ENCODE results near the gene GLI3.

GLI3 gene

GRCh38 chr7:42074076-42074475 lies 162.9 kb downstream of the GLI3 start:
- no peak for DNase-seq

DNA sequence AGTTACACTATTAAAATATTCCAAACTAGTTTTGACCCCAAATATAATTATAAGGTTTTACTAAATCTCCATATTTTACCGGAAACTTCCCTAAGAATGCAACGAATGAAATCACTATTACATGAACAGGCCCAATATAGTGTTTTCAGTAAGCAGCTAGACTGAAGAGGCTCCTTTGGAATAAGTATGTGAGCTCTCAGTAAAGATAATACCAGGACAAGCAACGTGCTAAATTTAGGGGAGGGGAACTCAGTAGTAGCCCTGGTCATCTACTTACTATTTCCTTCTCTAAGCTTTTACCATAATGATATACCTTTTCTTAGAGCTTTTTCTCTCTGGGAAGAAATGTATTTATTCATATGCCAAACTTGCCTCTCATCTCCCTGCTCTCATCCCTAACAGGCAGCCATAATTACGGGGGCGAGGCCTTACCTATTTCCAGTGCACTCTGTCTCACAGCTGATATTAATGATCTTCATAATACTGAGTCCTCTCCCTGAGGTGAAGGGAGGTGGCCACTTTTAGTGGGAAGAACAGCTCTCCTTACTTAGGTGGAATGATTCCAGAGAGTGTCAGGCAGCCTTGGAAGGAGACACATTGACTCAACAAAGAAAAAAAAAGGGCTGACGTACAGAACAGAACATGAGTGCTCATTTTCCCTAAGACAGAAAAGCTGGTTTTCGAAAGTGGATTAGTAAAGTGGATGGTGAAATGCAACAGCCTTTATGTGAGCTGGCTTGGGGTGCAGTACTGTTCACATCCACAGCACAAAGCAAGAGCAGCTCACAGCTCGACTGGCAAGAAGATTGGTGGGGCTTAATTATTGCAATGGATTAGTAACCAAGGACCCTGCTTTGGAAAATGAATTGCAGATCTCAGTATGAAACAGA lies 165.4 kb downstream of the GLI3 start:
- no peak for DNase-seq

DNA sequence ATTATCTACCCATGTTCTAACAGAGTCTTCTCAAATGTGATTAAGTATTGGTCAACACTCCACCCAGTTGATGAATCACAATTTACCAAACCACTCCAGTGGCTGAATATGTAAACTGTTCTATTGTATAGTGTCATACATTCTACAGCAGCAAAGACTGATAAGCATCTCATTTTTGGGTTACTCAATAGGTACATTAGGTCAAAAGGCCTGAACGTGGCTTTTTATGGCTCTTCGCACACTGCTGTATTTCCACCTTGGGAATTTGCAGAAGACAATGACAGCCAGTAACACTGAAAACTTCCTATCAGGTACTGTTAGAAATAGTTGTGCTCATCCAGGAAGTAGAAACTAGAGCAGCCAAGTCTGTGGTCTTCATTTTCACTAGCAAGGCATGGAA lies 166.9 kb downstream of the GLI3 start:
- DNase-seq = no peak

DNA sequence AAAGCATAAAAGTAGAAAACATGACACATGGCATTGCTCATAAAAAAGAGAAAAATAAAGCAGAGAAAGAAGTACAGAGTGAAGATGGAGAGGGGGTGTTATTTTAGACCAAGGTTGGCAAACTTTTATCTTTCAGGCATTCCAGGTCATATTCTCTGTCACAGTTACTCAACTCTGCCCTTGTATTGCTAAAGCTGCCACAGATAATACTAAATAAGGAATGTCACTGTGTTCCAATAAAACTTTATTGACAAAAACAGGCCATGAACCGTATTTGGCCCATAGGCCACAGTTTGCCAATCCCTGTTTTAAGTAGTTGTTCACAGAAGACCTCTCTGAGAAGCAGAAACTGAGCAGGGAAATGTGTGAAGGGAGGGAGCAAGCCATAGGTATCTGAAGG lies 167.4 kb downstream of the GLI3 start:
- DNase-seq = no peak

- DNase-seq = no peak
Observed at GRCh38 chr7:42068554-42069280, 168.3 kb downstream of the GLI3 start.

GRCh38 chr7:42065942-42066341 lies 171.1 kb downstream of the GLI3 start:
- DNase-seq = no peak

DNA sequence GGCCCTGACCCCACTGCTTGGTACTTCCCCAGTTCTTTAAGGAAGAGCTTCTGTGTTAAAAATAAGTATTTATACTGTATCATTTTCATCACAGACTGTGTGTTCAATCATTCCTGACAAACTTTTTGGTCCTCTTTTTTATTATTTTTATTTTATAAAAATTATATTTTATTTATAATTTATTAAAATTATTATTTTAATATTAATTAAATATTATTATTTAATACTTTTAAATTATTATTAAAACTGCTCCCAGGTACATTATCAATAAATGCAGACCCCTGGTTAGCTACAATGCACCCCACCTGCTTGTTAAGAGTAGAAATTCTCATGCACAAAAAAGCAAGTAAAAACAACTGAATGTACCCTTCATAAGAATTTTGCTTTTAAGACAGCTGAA lies 172.0 kb downstream of the GLI3 start:
- DNase-seq = no peak

- no peak for DNase-seq
Observed at GRCh38 chr7:42064534-42064933, 172.5 kb downstream of the GLI3 start.

- DNase-seq = no peak
Observed at GRCh38 chr7:42059275-42059674, 177.7 kb downstream of the GLI3 start.

DNA sequence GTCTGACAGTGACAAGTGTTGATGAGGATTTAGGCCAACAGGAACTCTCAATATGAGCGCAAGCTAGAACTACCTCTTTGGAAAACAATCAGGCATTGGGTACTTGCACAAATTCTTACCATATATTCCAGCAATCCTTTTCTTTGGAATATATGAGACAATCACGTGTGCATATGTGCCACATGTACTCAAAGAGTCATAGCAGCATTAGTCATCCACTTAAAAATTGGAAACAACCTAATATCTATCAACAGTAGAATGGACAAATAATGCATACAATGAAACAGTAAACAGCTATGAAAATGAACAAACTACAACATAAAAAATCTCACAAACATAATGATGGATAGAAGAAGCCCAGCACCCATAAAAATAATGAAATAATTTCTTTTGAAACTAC lies 179.7 kb downstream of the GLI3 start:
- DNase-seq = no peak

DNA sequence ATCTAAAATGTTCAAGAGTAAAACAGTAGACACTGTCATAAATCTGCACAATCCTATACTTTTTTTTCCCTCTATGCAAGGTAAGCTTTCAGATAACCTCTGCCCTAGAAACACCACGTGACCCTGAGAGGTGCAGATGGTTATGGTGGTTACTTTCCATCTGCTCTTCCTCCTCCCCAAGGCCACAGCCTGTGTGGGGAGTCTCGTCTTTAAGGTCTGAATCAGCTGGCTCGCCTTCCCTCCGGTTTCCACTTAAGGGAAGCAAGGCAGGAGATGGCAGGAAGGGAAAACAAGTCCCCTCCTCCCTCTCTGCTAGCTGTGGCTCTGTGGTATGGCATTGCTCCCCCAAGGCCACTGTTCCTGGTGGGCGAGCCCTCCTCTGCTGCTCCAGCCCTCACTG lies 181.8 kb downstream of the GLI3 start:
- no peak for DNase-seq

GRCh38 chr7:42053834-42054233 lies 183.2 kb downstream of the GLI3 start:
- DNase-seq = no peak

DNA sequence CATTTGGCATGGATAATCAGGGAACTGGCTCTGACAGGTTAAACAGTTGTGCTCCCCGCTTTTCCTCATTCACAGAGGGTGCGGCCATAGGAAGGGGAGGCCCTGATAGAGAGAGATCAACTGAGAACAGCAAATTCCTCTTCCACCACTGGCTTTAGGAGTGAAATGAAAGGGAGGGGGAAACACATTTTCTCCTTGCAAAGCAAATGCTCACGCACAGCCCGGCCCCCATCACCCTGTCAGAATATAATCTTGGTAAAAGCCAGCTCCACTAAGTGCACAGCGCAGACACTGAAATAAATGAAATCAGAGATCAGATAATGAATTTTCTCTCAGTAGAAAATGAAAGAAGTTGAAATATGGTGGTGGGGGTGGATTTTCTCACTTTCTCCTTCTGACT lies 187.2 kb downstream of the GLI3 start:
- DNase-seq = no peak

- DNase-seq = no peak
Observed at GRCh38 chr7:42046483-42046882, 190.5 kb downstream of the GLI3 start.

GRCh38 chr7:42045961-42046360 lies 191.0 kb downstream of the GLI3 start:
- no peak for DNase-seq

DNA sequence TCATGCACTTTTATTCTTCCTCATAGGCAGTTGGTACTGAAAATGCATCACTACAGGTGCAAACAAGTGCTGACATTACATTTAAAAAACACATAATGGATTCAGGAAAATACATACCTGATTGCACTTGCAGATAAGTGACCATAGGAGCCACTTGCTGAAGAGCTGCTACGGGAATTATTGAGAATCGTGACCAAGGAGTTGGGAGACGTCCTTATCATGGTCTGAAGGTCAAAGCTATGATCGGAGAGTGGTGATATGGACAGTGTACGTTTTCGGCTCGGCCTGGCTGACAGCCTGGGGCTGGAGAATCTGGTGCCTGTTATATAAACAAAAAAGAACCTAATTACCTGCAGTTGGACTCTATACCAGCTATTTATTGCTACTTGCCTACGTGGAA lies 197.1 kb downstream of the GLI3 start:
- DNase-seq = no peak

- DNase-seq = no peak
Observed at GRCh38 chr7:42035210-42035609, 201.8 kb downstream of the GLI3 start.

DNA sequence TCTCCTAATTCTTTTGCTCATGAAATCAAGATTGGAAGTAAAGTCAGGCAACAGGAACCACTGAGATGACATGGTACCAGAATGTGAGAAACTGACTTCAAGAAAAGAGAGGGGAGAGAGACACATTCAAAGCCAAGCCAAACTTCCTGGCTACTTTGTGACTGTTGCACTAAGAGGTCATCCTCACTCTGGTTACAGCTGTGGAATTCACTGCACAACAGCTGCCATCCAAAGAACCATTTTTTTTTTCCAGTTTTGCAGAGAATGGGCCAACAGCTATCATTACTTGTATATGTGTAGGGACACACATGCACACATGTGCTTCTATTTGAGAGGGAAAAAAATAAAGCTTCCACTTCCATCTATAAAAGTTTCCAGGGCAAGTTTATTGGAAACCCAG lies 203.5 kb downstream of the GLI3 start:
- no peak for DNase-seq

- no peak for DNase-seq
Observed at GRCh38 chr7:42029405-42029804, 207.6 kb downstream of the GLI3 start.

- no peak for DNase-seq
Observed at GRCh38 chr7:42027521-42027920, 209.5 kb downstream of the GLI3 start.

GRCh38 chr7:42026622-42027197 lies 210.3 kb downstream of the GLI3 start:
- no peak for DNase-seq

DNA sequence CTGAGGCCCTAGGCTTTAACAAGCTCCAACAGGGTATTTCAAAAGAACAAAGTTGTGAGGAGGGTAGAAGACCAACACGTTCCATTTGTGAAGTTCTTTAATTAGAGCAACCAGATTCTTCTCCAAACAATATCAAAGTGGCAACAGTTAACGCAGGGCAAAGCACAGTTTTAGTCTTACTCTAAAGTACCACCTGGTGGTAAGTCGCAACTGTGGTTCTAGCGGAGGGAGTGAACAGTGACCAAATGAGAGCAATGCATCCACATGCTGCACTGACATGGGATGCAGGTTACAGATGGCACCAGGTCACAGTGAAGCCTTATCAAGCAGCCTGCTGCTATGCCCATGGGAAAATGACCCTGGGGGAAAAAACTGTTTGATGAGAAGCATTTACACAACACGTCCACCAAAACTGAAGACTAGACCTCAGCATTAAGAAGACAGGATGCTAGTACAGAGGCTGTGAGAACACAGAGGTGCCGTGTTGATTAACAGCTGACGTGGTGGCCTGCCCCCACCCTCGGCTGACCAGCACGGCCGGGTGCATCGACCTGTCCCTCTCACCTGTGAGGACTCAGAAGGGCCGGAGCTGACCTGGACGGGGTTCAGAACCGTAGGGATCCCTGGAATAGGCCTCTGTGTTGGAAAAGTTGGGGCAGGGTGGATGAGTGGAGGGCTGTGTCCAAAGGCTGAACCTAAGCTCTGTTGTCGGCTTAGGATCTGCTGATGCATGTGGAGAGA lies 211.2 kb downstream of the GLI3 start:
- no peak for DNase-seq

- no peak for DNase-seq
Observed at GRCh38 chr7:42024537-42024936, 212.5 kb downstream of the GLI3 start.
